Motor neuron (in vitro differentiated cells): ENCODE results near the gene RBM23. TPM values are rescaled to one million over a fixed set of nuclear protein-coding genes. Genes with fewer than 3 reads are reported as not detected.
A peak's percentile ranks its signal among the peaks of the same experiment; 100 is the strongest.

Source experiments
- ATAC-seq, 8 experiments: fragments of 200-7000 bp; cut with Tn5 transposase; replicated peaks in 6 of 8; 2 replicates each; pipeline ENCODE4 v1.8.0; 2021; ENCODE audit warnings: mild to moderate bottlenecking in 8 of 8, moderate library complexity in 8 of 8
- H3K27ac ChIP-seq, 2 donors: fragments of 250-450 bp; sonication (Bioruptor Pico); 2 replicates each; pipeline ENCODE4 v1.9.0; 2021; ENCODE audit warnings: antibody characterized with exemption in 2 of 2, mild to moderate bottlenecking in 2 of 2, moderate library complexity in 1 of 2
- H3K4me1 ChIP-seq, 2 donors: fragments of 250-450 bp; sonication (Bioruptor Pico); replicated peaks in 1 of 2; 2 replicates each; pipeline ENCODE4 v1.6.1; 2021; ENCODE audit warnings: antibody characterized with exemption in 2 of 2, mild to moderate bottlenecking in 2 of 2, moderate library complexity in 1 of 2
- H3K4me3 ChIP-seq, 5 donors: fragments of 250-450 bp; sonication (Bioruptor Pico); 2 replicates each; pipeline ENCODE4 v1.9.0; 2021; ENCODE audit warnings: antibody characterized with exemption in 5 of 5, mild to moderate bottlenecking in 5 of 5, moderate library complexity in 4 of 5
- WGBS, 10 experiments: fragments of 450-650 bp; shearing (Covaris generic); methylation state at CpG; one replicate each; pipeline ENCODE4 v1.0.0; 2022; 5-methylcytosine and 5-hydroxymethylcytosine counted together
- in situ Hi-C, 9 experiments: fragments of 400-800 bp; cut with MboI; loops; one replicate each; pipeline ENCODE4 v1.15.0; 2021; ENCODE audit warnings: low sequenced_read_pairs in 9 of 9, low pct_unique_long_range_greater_than_20kb in 2 of 9; ENCODE audit not compliant: unreplicated experiment in 9 of 9
- total RNA-seq, 8 experiments: library from RNA; unstranded; fragments of 300-600 nt; gene quantifications; 2 replicates each; pipeline versions ENCODE4 v1.2.3 to v1.2.4, GENCODE V29; 2022

The RBM23 gene
- total RNA-seq, 8 experiments from 2014 or later = 41.7 to 90.1 (median 56.0) TPM

- no peaks in the 10 kb centered on the region for H3K4me1 ChIP-seq
- in situ Hi-C loops = no loop called here
- no peak for ATAC-seq
- WGBS, 10 experiments = 74 to 98% (median 93%) methylated on average over 4 to 8 of the region's 8 CpGs; no CpG with 5 or more reads in 1 of the 10 experiments
- no peak overlapping the region for H3K27ac ChIP-seq
- H3K4me3 ChIP-seq = no peak overlapping the region
Observed at GRCh38 chr14:22908601-22909000, 10.3 kb downstream of the RBM23 start.

GRCh38 chr14:22907429-22907828 lies 11.5 kb downstream of the RBM23 start:
- no peak for ATAC-seq
- Histone ChIP-seq H3K27ac (no peak overlapping the region), H3K4me3 (no peak overlapping the region), H3K4me1 (no peaks in the 10 kb centered on the region)
- in situ Hi-C loops = no loop called here
- 80 to 100% (median 96%) methylated on average over 1 to 3 of the region's 3 CpGs for WGBS, 10 experiments

- H3K4me3 ChIP-seq = no peak overlapping the region
- no peak for ATAC-seq
- no peak overlapping the region for H3K27ac ChIP-seq
- no peaks in the 10 kb centered on the region for H3K4me1 ChIP-seq
- WGBS, 10 experiments = 90 to 100% (median 98%) methylated on average over 1 to 20 of the region's 20 CpGs; no CpG with 5 or more reads in 3 of the 10 experiments
- in situ Hi-C loops = no loop called here
Observed at GRCh38 chr14:22906073-22906472, 12.9 kb downstream of the RBM23 start.

GRCh38 chr14:22905627-22906026 lies 13.3 kb downstream of the RBM23 start:
- Histone ChIP-seq H3K4me3 (no peak overlapping the region), H3K4me1 (no peaks in the 10 kb centered on the region), H3K27ac (no peak overlapping the region)
- in situ Hi-C loops = no loop called here
- no peak for ATAC-seq
- 81 to 100% (median 100%) methylated on average over 1 to 4 of the region's 4 CpGs; no CpG with 5 or more reads in 1 of the 10 experiments for WGBS, 10 experiments

- Histone ChIP-seq H3K27ac (no peak overlapping the region), H3K4me3 (no peak overlapping the region), H3K4me1 (peaks cover 3 to 5% of the 10 kb centered on the region in 2 donors)
- in situ Hi-C loops = no loop called here
- 75 to 100% (median 97%) methylated on average over 1 to 2 of the region's 2 CpGs; no CpG with 5 or more reads in 4 of the 10 experiments for WGBS, 10 experiments
- no peak for ATAC-seq
Observed at GRCh38 chr14:22903742-22904087, 15.2 kb downstream of the RBM23 start.

GRCh38 chr14:22901799-22902198 lies 17.1 kb downstream of the RBM23 start:
- in situ Hi-C loops = no loop called here
- ATAC-seq = no peak
- Histone ChIP-seq H3K4me3 (no peak overlapping the region), H3K4me1 (peaks cover 3 to 5% of the 10 kb centered on the region in 2 donors), H3K27ac (no peak overlapping the region)
- WGBS, 10 experiments = 80 to 100% (median 98%) methylated on average over 1 to 6 of the region's 7 CpGs; no CpG with 5 or more reads in 4 of the 10 experiments

GRCh38 chr14:22900081-22900799 lies 18.7 kb downstream of the RBM23 start:
- no peak overlapping the region for H3K27ac ChIP-seq
- in situ Hi-C loops = no loop called here
- WGBS, 10 experiments = 0 to 24% (median 0%) methylated on average over 1 to 3 of the region's 3 CpGs; no CpG with 5 or more reads in 7 of the 10 experiments
- H3K4me3 ChIP-seq = no peak overlapping the region
- H3K4me1 ChIP-seq = peaks cover 3 to 5% of the 10 kb centered on the region in 2 donors
- ATAC-seq = peak; percentile 60 to 83 (median 68)

- Histone ChIP-seq H3K4me3 (no peak overlapping the region), H3K27ac (no peak overlapping the region), H3K4me1 (peaks cover 3 to 5% of the 10 kb centered on the region in 2 donors)
- 16 to 100% (median 82%) methylated on average over 2 to 6 of the region's 8 CpGs; no CpG with 5 or more reads in 3 of the 10 experiments for WGBS, 10 experiments
- ATAC-seq = peak in 3 of 8 experiments; percentile 45 to 68 (median 53)
- in situ Hi-C loops = no loop called here
Observed at GRCh38 chr14:22898302-22899090, 20.5 kb downstream of the RBM23 start.

GRCh38 chr14:22897357-22897756 lies 21.6 kb downstream of the RBM23 start:
- Histone ChIP-seq H3K4me1 (peaks cover 3 to 5% of the 10 kb centered on the region in 2 donors), H3K4me3 (no peak overlapping the region), H3K27ac (no peak overlapping the region)
- in situ Hi-C loops = no loop called here
- WGBS, 10 experiments = 60 to 100% (median 92%) methylated on average over 1 of the region's 1 CpG; no CpG with 5 or more reads in 4 of the 10 experiments
- ATAC-seq = no peak

GRCh38 chr14:22896760-22897159 lies 22.2 kb downstream of the RBM23 start:
- peaks cover 3 to 5% of the 10 kb centered on the region in 2 donors for H3K4me1 ChIP-seq
- no peak overlapping the region for H3K4me3 ChIP-seq
- ATAC-seq = no peak
- H3K27ac ChIP-seq = no peak overlapping the region
- in situ Hi-C loops = no loop called here
- WGBS, 10 experiments = 71 to 100% (median 92%) methylated on average over 1 to 3 of the region's 3 CpGs; no CpG with 5 or more reads in 3 of the 10 experiments

GRCh38 chr14:22896356-22896755 lies 22.6 kb downstream of the RBM23 start:
- no peak overlapping the region for H3K27ac ChIP-seq
- no peak for ATAC-seq
- in situ Hi-C loops = no loop called here
- no peak overlapping the region for H3K4me3 ChIP-seq
- 60 to 100% (median 79%) methylated on average over 1 to 5 of the region's 5 CpGs; no CpG with 5 or more reads in 3 of the 10 experiments for WGBS, 10 experiments
- H3K4me1 ChIP-seq = peaks cover 3 to 5% of the 10 kb centered on the region in 2 donors

GRCh38 chr14:22895402-22895801 lies 23.5 kb downstream of the RBM23 start:
- no peak for ATAC-seq
- Histone ChIP-seq H3K27ac (no peak overlapping the region), H3K4me1 (peaks cover 3 to 5% of the 10 kb centered on the region in 2 donors), H3K4me3 (no peak overlapping the region)
- in situ Hi-C loops = no loop called here
- WGBS, 10 experiments = 86 to 100% methylated on average over 1 of the region's 1 CpG; no CpG with 5 or more reads in 8 of the 10 experiments

- Histone ChIP-seq H3K4me3 (no peak overlapping the region), H3K27ac (no peak overlapping the region), H3K4me1 (no peaks in the 10 kb centered on the region)
- ATAC-seq = no peak
- 70 to 100% (median 75%) methylated on average over 1 to 4 of the region's 4 CpGs; no CpG with 5 or more reads in 1 of the 10 experiments for WGBS, 10 experiments
- in situ Hi-C loops = no loop called here
Observed at GRCh38 chr14:22893706-22894105, 25.2 kb downstream of the RBM23 start.
